GM23338 (cell line): ENCODE data around the gene ZPBP2. TPM values are rescaled to one million over a fixed set of nuclear protein-coding genes. Genes with fewer than 3 reads are reported as not detected.
A peak's percentile ranks its signal among the peaks of the same experiment; 100 is the strongest.

Source experiments
- ATAC-seq: fragments of 200-7000 bp; cut with Tn5 transposase; 3 replicates; pipeline ENCODE4 v1.9.1; 2020
- DNase-seq: peaks from one replicate; pipeline ENCODE4 v3.0.0-alpha.2; 2015; ENCODE audit warnings: low spot score
- H2AFZ ChIP-seq: fragments of 200-600 bp; sonication (generic); 2 replicates; pipeline ENCODE4 v1.8.0; 2016; ENCODE audit warnings: antibody characterized with exemption, mild to moderate bottlenecking, moderate library complexity
- H3F3A ChIP-seq: fragments of 200-600 bp; sonication (generic); replicated peaks from 2 replicates; pipeline ENCODE4 v1.8.0; 2017; ENCODE audit warnings: antibody characterized with exemption, mixed run types, low read depth
- H3K27ac ChIP-seq: fragments of 200-600 bp; sonication (generic); 2 replicates; pipeline ENCODE4 v1.6.1; 2016; ENCODE audit warnings: low read depth
- H3K27me3 ChIP-seq: fragments of 200-600 bp; sonication (generic); 2 replicates; pipeline ENCODE4 v1.8.0; 2016; ENCODE audit warnings: mild to moderate bottlenecking, mixed run types, moderate library complexity; ENCODE audit not compliant: insufficient read depth
- H3K36me3 ChIP-seq: fragments of 200-600 bp; sonication (generic); 2 replicates; pipeline ENCODE4 v1.8.0; 2016; ENCODE audit warnings: mild to moderate bottlenecking; ENCODE audit not compliant: insufficient read depth
- H3K4me1 ChIP-seq: fragments of 200-600 bp; sonication (generic); 2 replicates; pipeline ENCODE4 v1.8.0; 2016; ENCODE audit warnings: mild to moderate bottlenecking, moderate library complexity; ENCODE audit not compliant: insufficient read depth
- H3K4me2 ChIP-seq: fragments of 200-600 bp; sonication (generic); 2 replicates; pipeline ENCODE4 v1.7.1; 2017; ENCODE audit warnings: mixed run types
- H3K4me3 ChIP-seq: fragments of 200-600 bp; sonication (generic); 2 replicates; pipeline ENCODE4 v1.6.1; 2016; ENCODE audit warnings: mixed run types
- H3K79me2 ChIP-seq: fragments of 200-600 bp; sonication (generic); replicated peaks from 2 replicates; pipeline ENCODE4 v1.8.0; 2017; ENCODE audit warnings: mild to moderate bottlenecking; ENCODE audit not compliant: insufficient read depth
- H3K9me2 ChIP-seq: fragments of 200-600 bp; sonication (generic); 2 replicates; pipeline ENCODE4 v1.8.0; 2017; ENCODE audit not compliant: insufficient read depth
- H4K20me1 ChIP-seq: fragments of 200-600 bp; sonication (generic); replicated peaks from 2 replicates; pipeline ENCODE4 v1.8.0; 2017; ENCODE audit warnings: mild to moderate bottlenecking; ENCODE audit not compliant: insufficient read depth
- H3K27ac Mint-ChIP-seq: 2 replicates; pipeline ENCODE4 v1.8.0; 2020; ENCODE audit warnings: inconsistent platforms, mild to moderate bottlenecking, moderate library complexity, mixed read lengths
- H3K27me3 Mint-ChIP-seq: 3 replicates; pipeline ENCODE4 v1.8.0; 2022; ENCODE audit warnings: low read depth, mild to moderate bottlenecking, moderate library complexity, mixed read lengths, inconsistent platforms; ENCODE audit not compliant: insufficient read depth, poor library complexity
- H3K36me3 Mint-ChIP-seq: 3 replicates; pipeline ENCODE4 v1.8.0; 2021; ENCODE audit warnings: low read depth, mild to moderate bottlenecking, inconsistent platforms, moderate library complexity, mixed read lengths
- H3K4me1 Mint-ChIP-seq: 3 replicates; pipeline ENCODE4 v1.8.0; 2020; ENCODE audit warnings: mild to moderate bottlenecking, inconsistent platforms, mixed read lengths
- H3K4me3 Mint-ChIP-seq: 3 replicates; pipeline ENCODE4 v1.8.0; 2021; ENCODE audit warnings: moderate library complexity, mild to moderate bottlenecking, inconsistent platforms, mixed read lengths
- H3K9me3 Mint-ChIP-seq: 3 replicates; pipeline ENCODE4 v1.8.0; 2020; ENCODE audit warnings: moderate library complexity, mild to moderate bottlenecking, inconsistent platforms, mixed read lengths
- EZH2 ChIP-seq: fragments of 200-600 bp; sonication (generic); IDR thresholded peaks from one replicate; pipeline ENCODE4 v1.8.0; 2017; ENCODE audit warnings: antibody characterized with exemption, mild to moderate bottlenecking, low read depth; ENCODE audit not compliant: unreplicated experiment
- NANOG ChIP-seq: IDR thresholded peaks from 2 replicates; pipeline ENCODE4 v1.6.1; 2016; ENCODE audit warnings: antibody characterized with exemption, borderline replicate concordance
- polyA plus RNA-seq: library from polyadenylated mRNA; unstranded; fragments of >200 nt; fragmentation: Nextera tagmentation; extraction: Ambion mirVana; gene quantifications from 2 replicates; pipeline ENCODE4 v1.2.1, GENCODE V29; 2016
- total RNA-seq: library from RNA; depleted of rRNA; stranded (reverse); fragments of >200 nt; shearing (Covaris generic); gene quantifications from 2 replicates; pipeline ENCODE4 v1.2.3, GENCODE V29; 2014
- TF ChIP-seq, protein P1 (sequence below): IDR thresholded peaks from 2 replicates; pipeline ENCODE4 v1.6.1; 2016; ENCODE audit warnings: antibody characterized with exemption
- TF ChIP-seq, protein P2 (sequence below): IDR thresholded peaks from one replicate; pipeline ENCODE4 v1.6.1; 2018; ENCODE audit warnings: antibody characterized with exemption; ENCODE audit not compliant: unreplicated experiment

The ZPBP2 gene
- total and polyA plus RNA-seq, 2 experiments from 2014 or later = not detected

DNA sequence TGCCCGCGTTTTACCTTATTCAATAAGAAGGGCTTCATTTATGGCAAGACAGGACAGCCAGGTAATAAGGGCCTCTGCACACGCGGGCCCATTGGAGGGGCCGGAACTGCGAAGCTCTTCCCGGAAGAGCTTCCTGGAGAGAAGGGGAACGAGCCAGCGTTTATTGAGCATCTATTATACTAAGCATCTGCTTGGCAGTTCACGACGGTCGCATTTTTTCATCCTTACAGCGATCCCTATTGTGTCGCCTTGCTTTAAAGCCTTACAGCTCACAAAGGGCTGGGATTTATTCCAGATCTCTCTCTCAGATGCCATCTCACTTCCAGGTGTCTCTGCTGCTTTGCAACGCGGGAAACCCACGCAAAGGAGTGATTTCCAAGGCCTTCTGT lies 546 bp downstream of the ZPBP2 start:
- H2AFZ ChIP-seq = peak overlapping the region; percentile 83; the same call in 1 of the 2 replicates
- Mint-ChIP-seq H3K27me3 (peaks cover 24% of the 10 kb centered on the region), H3K9me3 (no peaks in the 10 kb centered on the region; the same call in 2 of the 3 replicates), H3K36me3 (no peaks in the 10 kb centered on the region; the same call in 2 of the 3 replicates), H3K4me3 (no peak overlapping the region), H3K4me1 (peaks cover 4% of the 10 kb centered on the region), H3K27ac (no peak overlapping the region)
- H3K27ac ChIP-seq = no peak overlapping the region
- H3K4me3 ChIP-seq = no peak overlapping the region
- no peaks in the 10 kb centered on the region for H4K20me1 ChIP-seq
- H3F3A ChIP-seq = 0 out of 2 replicates have a peak, but pooled peaks cover 4% of the 10 kb centered on the region
- peaks cover 59% of the 10 kb centered on the region for H3K27me3 ChIP-seq
- H3K36me3 ChIP-seq = no peaks in the 10 kb centered on the region
- no peaks in the 10 kb centered on the region for H3K79me2 ChIP-seq
- H3K4me1 ChIP-seq = 0 out of 2 replicates have a peak, but pooled peaks cover 3% of the 10 kb centered on the region
- DNase-seq (no peak), ATAC-seq (no peak)
- H3K9me2 ChIP-seq = peaks cover 5% of the 10 kb centered on the region
- no peak overlapping the region for H3K4me2 ChIP-seq
- TF ChIP-seq, protein P1, sequence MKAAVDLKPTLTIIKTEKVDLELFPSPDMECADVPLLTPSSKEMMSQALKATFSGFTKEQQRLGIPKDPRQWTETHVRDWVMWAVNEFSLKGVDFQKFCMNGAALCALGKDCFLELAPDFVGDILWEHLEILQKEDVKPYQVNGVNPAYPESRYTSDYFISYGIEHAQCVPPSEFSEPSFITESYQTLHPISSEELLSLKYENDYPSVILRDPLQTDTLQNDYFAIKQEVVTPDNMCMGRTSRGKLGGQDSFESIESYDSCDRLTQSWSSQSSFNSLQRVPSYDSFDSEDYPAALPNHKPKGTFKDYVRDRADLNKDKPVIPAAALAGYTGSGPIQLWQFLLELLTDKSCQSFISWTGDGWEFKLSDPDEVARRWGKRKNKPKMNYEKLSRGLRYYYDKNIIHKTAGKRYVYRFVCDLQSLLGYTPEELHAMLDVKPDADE = no peak
- TF ChIP-seq EZH2 = no peak

- H3K79me2 ChIP-seq = no peaks in the 10 kb centered on the region
- Mint-ChIP-seq H3K27me3 (peaks cover 10% of the 10 kb centered on the region), H3K36me3 (no peaks in the 10 kb centered on the region; the same call in 2 of the 3 replicates), H3K9me3 (no peaks in the 10 kb centered on the region; the same call in 2 of the 3 replicates), H3K27ac (no peak overlapping the region), H3K4me3 (no peak overlapping the region), H3K4me1 (no peaks in the 10 kb centered on the region; the same call in 2 of the 3 replicates)
- ATAC-seq (no peak), DNase-seq (no peak)
- H3K27me3 ChIP-seq = peaks cover 37% of the 10 kb centered on the region
- peaks cover 5% of the 10 kb centered on the region for H3K9me2 ChIP-seq
- H3K4me2 ChIP-seq = no peak overlapping the region
- no peak overlapping the region for H3K27ac ChIP-seq
- no peaks in the 10 kb centered on the region for H3K4me1 ChIP-seq
- H4K20me1 ChIP-seq = no peaks in the 10 kb centered on the region
- no peak overlapping the region for H2AFZ ChIP-seq
- no peaks in the 10 kb centered on the region for H3F3A ChIP-seq
- no peak overlapping the region for H3K4me3 ChIP-seq
- TF ChIP-seq, protein P1 = no peak
- TF ChIP-seq NANOG = no peak
- TF ChIP-seq, protein P2, sequence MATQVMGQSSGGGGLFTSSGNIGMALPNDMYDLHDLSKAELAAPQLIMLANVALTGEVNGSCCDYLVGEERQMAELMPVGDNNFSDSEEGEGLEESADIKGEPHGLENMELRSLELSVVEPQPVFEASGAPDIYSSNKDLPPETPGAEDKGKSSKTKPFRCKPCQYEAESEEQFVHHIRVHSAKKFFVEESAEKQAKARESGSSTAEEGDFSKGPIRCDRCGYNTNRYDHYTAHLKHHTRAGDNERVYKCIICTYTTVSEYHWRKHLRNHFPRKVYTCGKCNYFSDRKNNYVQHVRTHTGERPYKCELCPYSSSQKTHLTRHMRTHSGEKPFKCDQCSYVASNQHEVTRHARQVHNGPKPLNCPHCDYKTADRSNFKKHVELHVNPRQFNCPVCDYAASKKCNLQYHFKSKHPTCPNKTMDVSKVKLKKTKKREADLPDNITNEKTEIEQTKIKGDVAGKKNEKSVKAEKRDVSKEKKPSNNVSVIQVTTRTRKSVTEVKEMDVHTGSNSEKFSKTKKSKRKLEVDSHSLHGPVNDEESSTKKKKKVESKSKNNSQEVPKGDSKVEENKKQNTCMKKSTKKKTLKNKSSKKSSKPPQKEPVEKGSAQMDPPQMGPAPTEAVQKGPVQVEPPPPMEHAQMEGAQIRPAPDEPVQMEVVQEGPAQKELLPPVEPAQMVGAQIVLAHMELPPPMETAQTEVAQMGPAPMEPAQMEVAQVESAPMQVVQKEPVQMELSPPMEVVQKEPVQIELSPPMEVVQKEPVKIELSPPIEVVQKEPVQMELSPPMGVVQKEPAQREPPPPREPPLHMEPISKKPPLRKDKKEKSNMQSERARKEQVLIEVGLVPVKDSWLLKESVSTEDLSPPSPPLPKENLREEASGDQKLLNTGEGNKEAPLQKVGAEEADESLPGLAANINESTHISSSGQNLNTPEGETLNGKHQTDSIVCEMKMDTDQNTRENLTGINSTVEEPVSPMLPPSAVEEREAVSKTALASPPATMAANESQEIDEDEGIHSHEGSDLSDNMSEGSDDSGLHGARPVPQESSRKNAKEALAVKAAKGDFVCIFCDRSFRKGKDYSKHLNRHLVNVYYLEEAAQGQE = no peak
- no peaks in the 10 kb centered on the region for H3K36me3 ChIP-seq
These were observed 2.8 kb downstream of the ZPBP2 start for GRCh38 chr17:39870776-39871175.
